Osteocyte (in vitro differentiated cells): Measurements from ENCODE around the gene MFAP5. TPM values are rescaled to one million over a fixed set of nuclear protein-coding genes. Genes with fewer than 3 reads are reported as not detected.

Experiments used
- DNase-seq: peaks from one replicate; pipeline ENCODE4 v3.0.0; 2021; ENCODE audit warnings: mixed read lengths; ENCODE audit not compliant: unreplicated experiment; ENCODE audit errors: extremely low spot score
- H3K27ac Mint-ChIP-seq: one replicate; pipeline ENCODE4 v1.8.0; 2021; ENCODE audit warnings: mild to moderate bottlenecking, mixed read lengths; ENCODE audit not compliant: unreplicated experiment
- H3K27me3 Mint-ChIP-seq: one replicate; pipeline ENCODE4 v1.8.0; 2021; ENCODE audit warnings: mixed read lengths; ENCODE audit not compliant: unreplicated experiment
- H3K36me3 Mint-ChIP-seq: one replicate; pipeline ENCODE4 v1.8.0; 2021; ENCODE audit warnings: mixed read lengths; ENCODE audit not compliant: unreplicated experiment
- H3K4me1 Mint-ChIP-seq: one replicate; pipeline ENCODE4 v1.8.0; 2021; ENCODE audit warnings: mixed read lengths; ENCODE audit not compliant: unreplicated experiment
- H3K4me3 Mint-ChIP-seq: one replicate; pipeline ENCODE4 v1.8.0; 2021; ENCODE audit warnings: mild to moderate bottlenecking, moderate library complexity, mixed read lengths; ENCODE audit not compliant: unreplicated experiment
- H3K9me3 Mint-ChIP-seq: one replicate; pipeline ENCODE4 v1.8.0; 2021; ENCODE audit warnings: mixed read lengths; ENCODE audit not compliant: unreplicated experiment
- CTCF ChIP-seq: fragments of 200-600 bp; sonication (generic); IDR thresholded peaks from 2 replicates; pipeline ENCODE4 v1.5.0; 2021; ENCODE audit warnings: antibody characterized with exemption, mild to moderate bottlenecking, moderate library complexity
- total RNA-seq: library from RNA; stranded (reverse); gene quantifications from 2 replicates; pipeline ENCODE4 v1.2.1, GENCODE V29; 2021

MFAP5 gene
- total RNA-seq, 1 donor from 2014 or later, result not detected

- H3K9me3 Mint-ChIP-seq, result no peaks in the 10 kb centered on the region
- peaks cover 20% of the 10 kb centered on the region for H3K27me3 Mint-ChIP-seq
- DNase-seq, result no peak
- TF ChIP-seq CTCF, result no peak
- H3K4me1 Mint-ChIP-seq, result no peaks in the 10 kb centered on the region
- no peak overlapping the region for H3K4me3 Mint-ChIP-seq
- no peaks in the 10 kb centered on the region for H3K36me3 Mint-ChIP-seq
- H3K27ac Mint-ChIP-seq, result no peak overlapping the region
These were observed 59.3 kb downstream of the MFAP5 start for GRCh38 chr12:8603286-8603685.

- Mint-ChIP-seq H3K27me3 (no peaks in the 10 kb centered on the region), H3K27ac (no peak overlapping the region), H3K36me3 (no peaks in the 10 kb centered on the region), H3K4me1 (no peaks in the 10 kb centered on the region), H3K4me3 (no peak overlapping the region), H3K9me3 (no peaks in the 10 kb centered on the region)
- TF ChIP-seq CTCF, result no peak
- DNase-seq, result no peak
These were observed 66.1 kb downstream of the MFAP5 start for GRCh38 chr12:8596561-8596960.

Other genes starting within 250 kb of the MFAP5 start
- not detected in 2 replicates for gene CLEC6A, start 206.9 kb downstream of the MFAP5 start, total RNA-seq
- not detected in 2 replicates for gene CLEC4D, start 149.3 kb downstream of the MFAP5 start, total RNA-seq
- gene CLEC4E, start 121.9 kb downstream of the MFAP5 start, total RNA-seq, result not detected in 2 replicates
- gene AICDA, start 50.0 kb downstream of the MFAP5 start, total RNA-seq, result not detected in 2 replicates
- gene RIMKLB, start 35.2 kb upstream of the MFAP5 start, total RNA-seq, result 26.5 and 32.5 TPM in 2 replicates
- not detected in 2 replicates for gene A2ML1, start 159.8 kb upstream of the MFAP5 start, total RNA-seq